Suppressor macrophage treated with lipopolysaccharide for 4 hours (primary cell): ENCODE data around the gene ALG6.
A peak's percentile ranks its signal among the peaks of the same experiment; 100 is the strongest.
"Not testable (repeated sequence)": the region's sequence is repeated elsewhere in the genome, so short reads cannot be mapped to it uniquely, and the experiment has no call there.

Source experiments
- DNase-seq: peaks from one replicate; pipeline ENCODE4 v3.0.0-alpha.2; 2020

Gene ALG6

GRCh38 chr1:63328781-63329180 is 38.6 kb upstream of the ALG6 start:
- DNase-seq = no peak

GRCh38 chr1:63329621-63330330 is 37.7 kb upstream of the ALG6 start:
- no peak for DNase-seq

- DNase-seq = no peak
Measured at GRCh38 chr1:63330331-63330916, 37.0 kb upstream of the ALG6 start.

- DNase-seq = peak; percentile 41
Measured at GRCh38 chr1:63342402-63342801, 25.0 kb upstream of the ALG6 start.

- no peak for DNase-seq
Measured at GRCh38 chr1:63343922-63344321, 23.5 kb upstream of the ALG6 start.

GRCh38 chr1:63350320-63350719 is 17.1 kb upstream of the ALG6 start:
- DNase-seq = no peak

GRCh38 chr1:63352736-63353135 is 14.7 kb upstream of the ALG6 start:
- DNase-seq = no peak

GRCh38 chr1:63356234-63356633 is 11.2 kb upstream of the ALG6 start:
- DNase-seq = not testable (repeated sequence)

GRCh38 chr1:63359561-63359960 is 7.9 kb upstream of the ALG6 start:
- no peak for DNase-seq

GRCh38 chr1:63362073-63362472 is 5.4 kb upstream of the ALG6 start:
- no peak for DNase-seq

- no peak for DNase-seq
Measured at GRCh38 chr1:63362578-63362977, 4.8 kb upstream of the ALG6 start.

GRCh38 chr1:63363014-63363413 is 4.4 kb upstream of the ALG6 start:
- no peak for DNase-seq

- DNase-seq = no peak
Measured at GRCh38 chr1:63366908-63367214, 566 bp upstream of the ALG6 start.

- peak; percentile 2 for DNase-seq
Measured at GRCh38 chr1:63368131-63368530, 704 bp downstream of the ALG6 start.

GRCh38 chr1:63379583-63379982 is 12.2 kb downstream of the ALG6 start:
- DNase-seq = no peak

- DNase-seq = no peak
Measured at GRCh38 chr1:63381741-63382140, 14.3 kb downstream of the ALG6 start.

GRCh38 chr1:63401945-63402344 is 34.5 kb downstream of the ALG6 start:
- DNase-seq = no peak

GRCh38 chr1:63403386-63403785 is 36.0 kb downstream of the ALG6 start:
- peak; percentile 54 for DNase-seq

GRCh38 chr1:63405021-63405420 is 37.6 kb downstream of the ALG6 start:
- no peak for DNase-seq

GRCh38 chr1:63405987-63406386 is 38.6 kb downstream of the ALG6 start:
- DNase-seq = no peak

GRCh38 chr1:63407002-63407401 is 39.6 kb downstream of the ALG6 start:
- no peak for DNase-seq

- DNase-seq = no peak
Measured at GRCh38 chr1:63408331-63408730, 40.9 kb downstream of the ALG6 start.

- DNase-seq = no peak
Measured at GRCh38 chr1:63411066-63411465, 43.6 kb downstream of the ALG6 start.

GRCh38 chr1:63413394-63413793 is 46.0 kb downstream of the ALG6 start:
- DNase-seq = no peak

GRCh38 chr1:63414691-63415365 is 47.4 kb downstream of the ALG6 start:
- no peak for DNase-seq
